NCI-H2171 treated with DMSO at 0.1 percent for 48 hours (cell line): ENCODE data around the gene HEPHL1.

Source experiments
- DNase-seq: peaks from one replicate; lab custom pipeline; 2025; lab: John Stamatoyannopoulos, UW

HEPHL1 gene

DNA sequence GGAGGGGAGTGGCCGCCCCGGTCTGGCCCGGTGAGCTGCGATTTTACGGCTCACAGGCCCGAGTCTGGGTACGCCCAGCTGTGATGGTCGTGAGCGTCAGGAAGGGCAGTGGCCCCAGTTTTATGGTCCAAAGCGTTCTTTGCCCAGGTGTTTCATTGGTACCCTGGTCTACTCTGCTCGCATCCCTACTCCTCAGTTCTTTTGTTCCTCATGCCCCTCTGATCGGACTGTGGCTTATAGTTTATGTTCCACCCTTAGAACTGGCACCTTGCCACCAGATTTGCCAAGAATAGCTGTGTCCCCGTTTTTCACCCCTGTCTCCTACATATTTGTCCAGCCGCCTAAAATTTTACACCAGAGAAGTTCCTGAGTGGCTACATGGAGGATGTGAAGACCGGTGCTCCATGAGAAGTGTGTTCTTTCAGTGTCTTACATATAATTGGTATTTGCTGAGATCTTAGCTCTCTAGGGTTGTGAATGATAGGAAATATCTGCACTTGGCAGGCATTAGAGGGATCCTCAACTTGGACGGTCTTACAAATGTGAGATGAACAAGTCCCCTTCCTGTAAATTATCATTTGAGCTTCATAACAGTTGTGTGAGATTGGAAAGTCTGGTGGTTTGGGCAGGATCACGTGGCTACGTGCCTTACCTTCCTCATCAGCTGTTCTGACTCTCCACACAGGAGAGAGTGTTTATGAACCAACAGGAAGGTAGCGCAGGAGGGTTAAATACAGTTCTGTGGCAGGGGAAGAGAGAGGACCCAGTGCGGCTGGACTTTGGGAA, 108.6 kb downstream of the HEPHL1 start:
- DNase-seq, result peak; percentile 56

DNA sequence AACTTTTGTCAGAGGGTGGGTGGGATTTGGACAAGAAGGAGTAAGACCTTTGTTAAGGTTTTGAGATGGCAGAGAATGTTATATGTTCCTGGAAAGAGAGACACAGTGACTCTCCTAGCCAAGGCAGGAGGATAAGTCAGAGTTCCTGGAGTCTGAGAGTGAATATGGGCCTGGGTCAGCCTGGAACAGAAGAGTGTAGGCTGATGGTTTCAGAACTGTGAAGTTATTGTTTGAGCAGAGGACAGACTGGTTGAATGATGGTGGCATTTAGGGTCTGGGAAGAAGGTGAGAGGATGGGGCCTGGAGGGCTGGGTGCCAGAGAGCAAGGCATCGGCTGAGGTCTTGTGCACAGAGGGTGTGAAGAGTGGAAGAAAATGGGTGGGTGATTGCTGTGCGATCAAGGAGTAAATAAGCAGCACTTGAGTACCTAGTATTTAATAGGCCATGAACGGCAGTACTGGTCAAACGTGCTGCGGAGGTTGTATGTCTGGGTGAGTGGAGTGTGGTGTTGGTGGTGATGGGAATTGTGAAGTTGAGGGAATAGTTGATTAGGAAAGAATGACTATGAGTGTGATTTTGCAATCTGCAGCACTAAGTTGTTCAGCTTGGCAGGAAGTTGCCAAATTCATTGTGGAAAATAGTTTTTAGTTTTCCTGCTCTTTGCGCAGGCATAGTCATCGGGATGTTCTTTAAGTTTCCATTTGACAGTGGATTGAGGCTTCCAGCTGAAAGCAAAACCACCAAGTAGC, 109.3 kb downstream of the HEPHL1 start:
- no peak for DNase-seq

DNA sequence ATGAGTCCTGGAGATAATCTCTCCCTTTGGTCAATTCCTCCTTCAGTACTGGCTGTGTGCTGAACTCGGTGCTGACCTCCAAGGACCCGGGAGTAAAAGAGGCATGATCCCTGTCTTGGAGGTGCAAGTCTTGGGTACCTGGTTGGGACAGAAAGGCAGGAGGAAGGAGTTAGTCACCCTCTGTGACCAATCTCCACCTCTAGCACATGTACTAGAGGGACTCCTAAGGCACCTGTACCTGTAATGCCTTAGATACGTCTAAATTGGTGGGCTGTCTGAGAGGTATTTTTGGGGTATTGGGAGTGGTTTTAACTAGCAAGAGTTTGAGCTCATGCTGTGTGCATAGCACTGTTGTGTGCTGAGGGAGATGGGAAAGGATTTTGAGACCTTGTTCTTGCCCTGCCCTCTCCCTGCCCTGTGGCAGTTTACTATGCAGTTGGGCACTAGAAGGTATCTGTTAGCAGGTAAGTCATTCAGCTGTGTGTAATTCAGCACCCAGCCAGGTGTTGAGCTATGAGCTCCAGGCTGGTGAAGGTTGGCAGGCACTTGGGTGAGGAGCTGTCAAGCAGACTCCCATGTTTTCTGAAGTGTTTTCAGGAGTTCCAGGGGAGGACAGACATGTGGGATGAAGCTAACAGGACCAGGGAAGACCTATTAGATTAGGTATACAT, 110.0 kb downstream of the HEPHL1 start:
- peak; percentile 46 for DNase-seq

DNA sequence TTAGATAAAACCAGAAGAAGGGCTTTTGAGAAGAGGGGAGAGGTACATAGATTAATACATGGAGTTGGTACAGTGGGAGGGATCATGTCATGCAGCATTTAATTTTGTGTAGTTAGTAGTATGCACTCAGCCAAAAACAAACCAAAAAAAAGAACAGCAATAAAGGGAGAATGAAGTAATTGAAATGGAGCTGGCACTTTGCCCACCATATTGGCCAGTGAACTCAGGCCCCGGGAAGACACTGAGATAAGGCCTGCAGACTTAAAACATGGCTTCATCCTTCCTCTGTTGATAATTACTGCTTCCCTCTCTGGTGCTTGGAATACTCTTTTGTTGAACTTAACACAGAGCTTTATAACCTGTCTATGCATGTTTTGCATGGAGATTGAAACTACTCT, 110.6 kb downstream of the HEPHL1 start:
- DNase-seq, result no peak

DNA sequence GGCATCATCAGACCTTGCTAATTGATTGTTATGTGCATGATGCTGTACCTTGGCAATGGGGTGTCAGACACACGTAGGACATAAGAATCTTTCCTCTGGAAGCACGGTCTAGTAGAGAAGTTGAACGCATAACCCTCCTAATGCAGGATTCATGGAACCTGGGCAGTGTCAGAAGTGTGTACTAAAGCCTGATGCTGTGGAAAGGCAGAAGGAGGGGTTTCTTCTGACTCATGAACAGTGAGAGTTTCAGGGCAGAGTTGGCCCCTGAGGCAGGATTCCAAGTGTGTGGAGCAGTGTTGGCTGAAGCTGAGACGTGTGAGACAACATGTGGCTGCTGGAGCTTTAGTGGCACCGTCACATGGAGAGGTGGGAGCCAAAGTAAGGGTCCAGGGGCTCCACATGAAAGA, 111.0 kb downstream of the HEPHL1 start:
- DNase-seq, result no peak

DNA sequence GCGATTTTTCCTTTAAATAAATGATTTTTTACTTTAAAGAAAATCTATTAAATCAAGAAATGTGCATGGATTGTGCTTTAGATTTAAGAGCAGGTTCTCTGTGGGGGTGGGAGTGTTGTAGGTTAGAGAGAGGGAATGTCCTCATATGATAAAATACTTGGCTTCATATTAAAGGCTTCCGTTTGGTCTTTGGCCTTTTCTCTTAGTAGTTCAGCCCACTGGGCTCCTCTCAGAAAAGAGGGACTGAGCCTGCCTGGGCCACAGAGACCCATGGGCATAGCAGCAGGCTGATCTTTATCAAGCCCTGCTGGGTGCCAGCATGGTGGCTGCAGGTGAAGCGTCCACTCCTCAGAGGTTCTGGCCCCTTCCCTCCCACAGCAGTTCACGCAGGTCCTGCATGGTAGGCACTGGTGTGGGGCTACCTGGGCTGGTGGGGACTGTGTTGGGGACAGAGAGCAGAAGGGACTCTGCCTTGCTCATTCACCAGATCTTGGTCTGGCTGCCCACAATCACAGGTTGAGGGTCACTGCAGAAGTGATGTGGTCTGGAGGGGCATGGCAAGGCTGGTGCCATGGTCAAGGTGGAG, 111.8 kb downstream of the HEPHL1 start:
- DNase-seq, result no peak

DNA sequence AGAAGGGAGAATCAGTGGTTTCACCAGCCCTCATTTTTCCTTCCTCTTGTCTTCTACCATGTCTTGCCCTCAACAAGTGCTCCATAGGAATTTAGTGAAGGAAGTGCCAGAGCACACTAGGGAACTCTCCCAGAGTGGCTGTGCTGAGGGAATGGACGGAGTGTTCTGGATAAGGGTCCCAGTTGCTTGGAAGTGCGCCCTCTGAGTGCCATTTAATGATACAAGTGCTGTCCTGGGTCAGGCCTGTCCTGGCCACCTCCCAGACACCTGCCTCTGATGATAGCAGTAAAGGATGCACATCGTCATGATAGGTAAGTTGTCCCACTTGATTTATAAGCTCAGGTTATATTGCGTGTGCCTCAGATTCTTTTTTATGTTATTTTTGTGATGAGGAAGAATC, 112.6 kb downstream of the HEPHL1 start:
- DNase-seq, result no peak

DNA sequence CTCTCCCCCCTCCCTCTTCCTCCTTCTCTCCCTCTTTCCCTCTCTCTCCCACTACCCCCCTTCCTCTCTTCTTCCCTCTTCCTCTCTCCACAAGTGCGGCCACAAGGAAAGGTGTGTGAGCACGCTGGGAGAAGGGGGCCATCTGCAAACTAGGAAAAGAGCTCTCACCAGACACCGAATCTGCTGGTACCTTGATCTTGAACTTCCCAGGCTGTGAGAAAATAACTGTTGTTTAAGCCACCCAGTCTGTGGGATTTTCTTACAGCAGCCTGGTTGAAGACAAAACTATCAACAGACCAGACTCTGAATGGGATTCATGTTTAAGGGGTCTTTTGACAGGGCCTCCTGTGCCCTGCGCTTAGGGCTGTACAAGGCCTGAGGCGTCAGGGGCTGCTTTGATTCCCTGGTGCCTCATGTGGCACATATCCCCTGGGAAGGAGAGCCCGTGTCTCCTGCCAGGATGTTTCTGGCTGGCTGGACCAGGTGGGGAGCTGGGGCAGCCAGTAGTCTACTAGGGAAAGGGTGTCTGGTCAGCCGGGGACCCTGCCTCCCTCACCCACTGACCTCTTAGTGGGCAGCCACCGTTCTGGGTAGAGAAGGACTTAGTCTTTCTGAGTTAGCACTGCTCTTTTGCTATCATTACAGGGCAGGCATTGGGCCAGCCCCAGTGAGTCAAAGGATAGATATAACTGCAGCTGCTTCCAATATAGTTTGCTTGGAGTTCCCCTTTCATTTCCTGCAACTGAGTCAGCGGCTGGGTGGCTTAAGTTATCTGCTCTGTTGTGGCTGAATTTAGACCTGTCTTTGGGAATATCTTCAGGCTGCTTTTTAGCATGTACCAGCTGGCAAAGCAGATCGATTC, 113.7 kb downstream of the HEPHL1 start:
- no peak for DNase-seq

DNA sequence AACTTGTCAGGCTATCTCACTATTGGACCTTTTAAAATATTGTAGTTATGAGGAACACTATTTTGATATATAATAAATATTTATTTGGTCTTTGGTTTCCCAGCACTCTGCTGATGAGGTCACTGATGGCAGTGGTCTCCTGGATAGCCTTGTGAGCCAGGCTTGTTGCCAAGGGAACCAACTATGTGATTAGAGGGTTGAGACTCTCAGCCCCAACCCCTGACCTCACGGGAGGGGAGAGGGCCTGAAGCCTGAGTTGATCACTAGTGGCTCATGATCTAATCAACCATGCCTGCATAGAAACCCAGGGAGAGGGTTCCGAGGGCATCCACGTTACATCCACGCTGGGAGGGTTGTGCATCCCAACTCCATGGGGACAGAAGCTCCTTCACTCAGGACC, 118.3 kb downstream of the HEPHL1 start:
- DNase-seq, result no peak

DNA sequence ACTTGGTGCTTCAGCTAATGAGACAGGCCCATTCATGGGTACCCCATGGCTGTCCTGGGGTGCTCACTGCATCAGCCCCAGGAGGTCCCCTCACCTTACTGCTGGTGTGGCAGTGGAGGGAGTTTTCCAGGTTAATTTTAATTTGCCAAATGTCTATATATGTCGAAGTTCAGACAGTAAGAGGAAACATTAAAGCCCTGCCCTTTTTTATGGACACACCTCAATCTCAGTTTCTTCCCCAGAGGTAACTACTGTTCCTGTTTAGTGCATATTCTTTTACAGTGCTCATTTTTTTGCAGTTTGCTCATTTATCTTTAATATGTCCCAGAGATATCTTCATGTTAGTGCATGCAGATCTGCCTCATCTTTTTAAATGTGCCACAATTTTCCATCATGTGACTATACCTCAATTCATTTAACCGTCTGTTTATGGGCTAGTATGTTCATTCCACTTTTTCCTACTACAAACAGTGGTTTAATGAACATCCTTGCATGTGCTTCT, 119.1 kb downstream of the HEPHL1 start:
- no peak for DNase-seq

DNA sequence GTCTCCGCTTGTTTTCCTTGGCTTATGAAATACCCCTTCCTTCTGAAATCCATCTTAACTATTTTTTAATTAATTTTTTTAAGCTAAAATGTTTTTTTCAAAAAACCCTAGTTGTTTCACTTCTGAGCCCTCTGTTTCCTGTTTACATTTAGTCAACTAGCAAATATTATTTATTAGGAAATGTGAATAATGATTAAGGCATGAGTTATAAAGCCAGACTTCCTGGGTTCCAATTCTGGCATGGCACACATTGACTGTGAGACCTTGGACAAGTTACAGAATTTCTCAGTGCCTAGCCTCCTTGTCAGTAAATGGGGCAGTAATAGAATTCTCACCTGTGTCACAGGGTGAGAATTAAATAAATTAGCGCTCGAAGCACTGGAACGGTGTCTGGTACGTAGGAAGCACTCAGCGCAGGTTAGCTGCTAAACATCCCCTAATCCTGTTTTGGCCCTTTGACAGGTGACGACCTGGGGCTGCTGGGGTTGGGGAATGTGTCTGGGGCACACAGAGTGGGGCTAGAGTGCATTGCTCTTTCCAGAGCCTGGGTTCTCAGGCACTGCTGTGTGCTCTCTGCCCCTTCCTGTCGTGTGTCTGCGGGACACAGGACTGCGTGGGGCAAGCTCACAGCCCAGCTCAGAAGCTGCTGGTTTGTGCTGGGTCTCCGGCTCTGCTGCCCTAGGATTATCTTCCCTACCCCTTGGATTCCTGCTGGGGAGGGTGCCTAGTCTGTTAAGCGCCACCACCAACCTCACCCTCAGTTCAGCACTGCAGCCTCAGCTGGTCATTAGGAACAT, 120.6 kb downstream of the HEPHL1 start:
- DNase-seq, result no peak

DNA sequence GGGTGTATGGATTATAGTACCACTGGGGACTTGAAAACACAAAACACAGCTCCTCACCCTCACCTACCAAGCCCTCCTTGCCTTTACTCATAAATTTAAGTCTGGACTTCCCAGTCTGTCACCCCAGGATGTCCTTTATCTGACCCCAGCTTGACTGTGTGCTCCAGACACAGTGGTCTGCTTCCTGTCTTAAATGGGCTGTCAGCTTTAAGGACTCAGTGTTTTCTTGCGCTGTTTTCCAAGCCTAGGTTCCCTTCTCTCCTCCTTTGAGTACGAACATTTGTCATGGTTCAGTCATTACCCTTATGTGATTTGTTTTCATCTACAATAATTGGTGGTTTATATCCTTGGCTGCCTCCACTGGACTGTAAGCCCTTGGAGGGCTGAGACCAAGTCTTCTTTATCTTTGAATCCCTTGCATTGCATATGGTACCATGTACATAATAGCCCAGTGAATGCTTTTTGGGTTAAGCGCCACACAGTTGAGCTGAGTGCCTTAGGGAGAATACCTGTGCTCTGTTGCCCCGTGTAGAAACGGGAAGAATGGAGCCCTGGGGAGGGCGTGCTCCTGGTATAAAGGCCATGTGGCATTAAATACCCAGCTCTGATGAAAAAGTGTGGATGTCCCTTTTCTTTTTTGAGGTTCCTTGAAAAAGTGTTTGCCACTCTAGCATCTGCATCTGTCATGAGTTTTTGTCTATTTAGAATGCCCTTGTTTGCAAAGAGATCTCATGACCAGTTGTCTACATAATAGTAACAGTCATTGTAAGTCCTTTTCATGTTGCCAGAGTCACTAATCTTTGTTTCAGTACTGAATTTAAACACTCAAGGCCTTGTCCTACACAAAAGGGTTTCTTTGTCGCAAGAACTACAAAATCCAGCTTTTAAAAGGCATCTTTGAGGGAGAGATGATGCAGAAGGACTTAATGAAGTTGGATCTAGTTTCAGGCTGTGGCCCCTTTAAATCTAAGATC, 121.4 kb downstream of the HEPHL1 start:
- no peak for DNase-seq

DNA sequence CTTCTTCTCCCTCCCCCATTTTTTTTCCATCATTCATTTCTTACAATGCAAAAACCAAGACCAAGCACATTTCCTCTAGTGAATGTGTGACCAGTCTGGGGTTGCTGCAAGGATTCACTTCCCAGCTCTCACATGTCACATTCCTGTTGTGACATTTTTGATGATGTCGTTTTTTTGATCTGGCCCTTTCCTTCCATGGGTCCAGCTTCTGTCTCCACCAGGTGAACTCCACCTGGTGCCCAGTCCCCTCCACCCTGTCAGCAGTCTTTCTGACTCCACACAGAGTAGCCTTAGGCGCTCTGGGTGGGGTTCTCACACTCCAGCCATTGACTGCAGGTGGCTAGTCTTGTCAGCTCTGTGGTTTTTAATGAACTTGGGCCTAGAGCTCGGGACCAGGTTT, 123.1 kb downstream of the HEPHL1 start:
- no peak for DNase-seq

DNA sequence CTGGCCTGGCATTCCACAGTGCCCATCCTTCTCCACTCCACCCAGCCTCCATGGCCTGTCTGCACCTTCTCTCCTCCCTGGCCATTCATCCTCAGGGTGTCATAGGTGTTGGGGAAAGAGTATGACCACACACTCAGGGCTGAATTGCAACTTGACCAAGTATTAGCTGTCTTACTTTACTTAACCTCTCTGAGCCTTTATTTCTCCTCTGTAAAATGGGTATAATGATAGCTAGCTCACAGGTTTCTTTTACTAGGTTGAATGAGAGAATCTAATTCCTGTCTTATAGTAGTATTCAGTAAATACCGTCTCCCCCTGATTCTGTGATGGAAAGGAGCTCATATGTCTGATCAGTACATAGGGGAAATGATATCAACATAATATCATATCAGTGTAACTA, 123.5 kb downstream of the HEPHL1 start:
- DNase-seq, result no peak

DNA sequence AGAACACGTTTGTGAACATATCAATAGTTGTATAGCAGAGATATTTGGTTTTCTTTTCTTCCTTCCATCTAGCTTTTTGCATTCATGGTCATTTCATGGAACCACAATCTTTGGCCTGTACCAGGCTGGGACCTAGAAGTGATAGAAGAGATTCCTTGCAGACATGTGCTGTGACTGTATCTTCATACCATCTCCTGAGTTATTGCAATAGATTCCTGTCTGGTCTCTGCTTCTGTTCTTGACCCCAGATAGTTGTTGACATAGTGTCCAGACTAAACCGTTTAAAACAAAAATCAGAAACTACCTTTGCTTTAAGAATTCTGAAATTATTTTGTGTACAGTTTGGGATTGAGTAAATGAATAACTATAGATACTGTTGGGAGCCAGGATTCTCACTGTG, 124.3 kb downstream of the HEPHL1 start:
- DNase-seq, result no peak

DNA sequence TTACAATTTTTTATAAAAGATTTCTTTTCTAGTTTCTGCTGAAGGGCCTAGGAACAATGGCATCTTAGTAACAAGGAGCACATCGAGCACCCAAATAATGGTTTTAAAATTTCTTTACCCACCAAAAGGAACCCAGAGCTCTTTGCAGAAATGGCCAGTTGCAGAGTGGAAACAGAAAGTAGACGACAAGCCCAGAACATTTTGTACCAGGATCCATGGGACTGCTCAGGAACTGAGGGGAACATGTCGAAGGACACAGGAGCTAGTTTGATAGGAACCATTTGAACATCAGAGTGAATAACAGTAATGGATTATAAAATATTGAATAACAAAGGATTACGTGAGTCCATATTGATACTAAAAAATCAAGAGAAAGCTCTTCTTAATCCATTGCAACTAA, 124.8 kb downstream of the HEPHL1 start:
- no peak for DNase-seq

DNA sequence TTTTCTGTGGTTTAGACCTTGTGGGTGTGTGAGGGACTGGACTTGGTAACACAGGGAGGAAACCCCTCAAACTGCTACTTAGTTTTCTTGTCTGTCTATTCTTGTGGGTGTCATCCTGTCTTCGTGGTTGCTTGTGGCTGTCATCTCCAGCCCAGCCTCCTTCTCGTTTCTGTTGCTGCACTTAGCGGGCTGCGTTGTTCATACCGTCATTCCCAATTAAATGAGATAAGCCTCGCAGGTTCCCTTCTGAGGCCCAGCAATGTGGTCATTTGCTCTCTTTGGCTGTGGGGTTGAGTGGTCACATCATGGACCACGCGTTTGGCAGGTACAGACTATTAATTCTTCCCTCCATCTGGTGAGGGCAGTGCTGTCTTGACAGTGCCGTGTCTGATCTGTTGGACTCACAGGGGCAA, 126.3 kb downstream of the HEPHL1 start:
- DNase-seq, result no peak

DNA sequence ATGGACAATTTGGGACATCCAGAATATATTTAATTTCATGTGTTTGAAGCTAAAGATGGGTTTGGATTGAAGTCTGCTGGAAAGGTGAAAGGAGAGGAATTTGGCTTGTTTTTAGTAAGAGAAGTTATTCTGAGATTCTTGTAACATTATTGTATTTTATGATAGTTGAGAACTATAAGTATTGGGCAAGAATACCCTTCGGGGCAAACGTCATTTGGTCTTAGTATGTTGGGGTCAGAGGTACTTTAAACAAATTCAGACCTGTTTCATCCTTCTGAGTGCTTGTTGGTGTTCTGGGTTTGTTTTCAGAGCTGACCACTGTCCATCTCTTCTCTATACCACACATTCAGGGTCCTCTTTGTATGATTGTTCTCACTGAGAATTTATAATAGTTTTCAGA, 127.0 kb downstream of the HEPHL1 start:
- no peak for DNase-seq

DNA sequence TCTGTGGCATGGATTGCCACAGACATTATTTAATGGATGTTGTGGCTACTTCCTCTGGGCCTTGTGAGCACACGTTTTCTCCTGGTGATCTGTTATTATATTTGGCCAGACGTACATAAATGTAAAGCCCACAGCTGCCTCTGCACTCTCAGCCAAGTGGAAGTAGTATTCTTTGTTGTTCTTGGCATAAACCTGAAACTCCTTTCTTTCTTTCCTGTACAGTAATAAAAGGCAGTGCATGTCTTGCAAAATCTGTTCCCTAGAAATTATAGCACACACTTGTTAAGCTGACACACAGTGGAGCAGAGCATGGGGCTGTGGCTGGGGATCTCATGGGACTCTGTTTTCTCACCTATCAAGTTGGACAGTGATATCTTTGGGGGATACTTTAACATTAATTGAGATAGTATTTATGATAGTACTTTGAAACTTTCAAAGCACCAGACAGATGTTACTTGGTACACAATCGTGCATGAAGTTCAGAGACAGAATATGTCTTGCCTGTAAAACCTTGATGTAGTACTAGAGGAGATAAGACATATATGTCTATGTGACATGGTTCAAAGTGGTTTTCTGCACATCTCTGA, 128.4 kb downstream of the HEPHL1 start:
- no peak for DNase-seq
